22Rv1 (cell line): Measurements from ENCODE around the gene COPS3.
"Not testable (repeated sequence)": the region's sequence is repeated elsewhere in the genome, so short reads cannot be mapped to it uniquely, and the experiment has no call there.

Experiments
- ZFX ChIP-seq: fragments of 450-650 bp; IDR thresholded peaks from 2 replicates; pipeline ENCODE4 v1.6.1; 2017; ENCODE audit warnings: antibody characterized with exemption, borderline replicate concordance
- TF ChIP-seq, protein P1 (sequence below): fragments of 450-650 bp; IDR thresholded peaks from 2 replicates; pipeline ENCODE4 v1.5.1; 2017; ENCODE audit warnings: mild to moderate bottlenecking

DNA sequence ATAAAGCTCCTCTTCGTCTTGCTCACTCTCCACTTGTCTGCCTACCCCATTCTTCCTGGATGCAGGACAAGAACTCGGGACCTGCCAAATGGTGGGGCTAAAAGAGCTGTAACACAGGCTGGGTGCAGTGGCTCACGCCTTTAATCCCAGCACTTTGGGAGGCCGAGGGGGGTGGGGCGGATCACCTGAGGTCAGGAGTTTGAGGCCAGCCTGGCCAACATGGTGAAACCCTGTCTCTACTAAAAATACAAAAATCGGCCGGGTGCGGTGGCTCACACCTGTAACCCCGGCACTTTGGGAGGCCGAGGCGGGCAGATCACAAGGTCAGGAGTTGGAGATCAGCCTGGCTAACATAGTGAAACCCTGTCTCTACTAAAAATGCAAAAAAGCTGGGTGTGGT is 20.6 kb upstream of the COPS3 start:
- TF ChIP-seq, protein P1, sequence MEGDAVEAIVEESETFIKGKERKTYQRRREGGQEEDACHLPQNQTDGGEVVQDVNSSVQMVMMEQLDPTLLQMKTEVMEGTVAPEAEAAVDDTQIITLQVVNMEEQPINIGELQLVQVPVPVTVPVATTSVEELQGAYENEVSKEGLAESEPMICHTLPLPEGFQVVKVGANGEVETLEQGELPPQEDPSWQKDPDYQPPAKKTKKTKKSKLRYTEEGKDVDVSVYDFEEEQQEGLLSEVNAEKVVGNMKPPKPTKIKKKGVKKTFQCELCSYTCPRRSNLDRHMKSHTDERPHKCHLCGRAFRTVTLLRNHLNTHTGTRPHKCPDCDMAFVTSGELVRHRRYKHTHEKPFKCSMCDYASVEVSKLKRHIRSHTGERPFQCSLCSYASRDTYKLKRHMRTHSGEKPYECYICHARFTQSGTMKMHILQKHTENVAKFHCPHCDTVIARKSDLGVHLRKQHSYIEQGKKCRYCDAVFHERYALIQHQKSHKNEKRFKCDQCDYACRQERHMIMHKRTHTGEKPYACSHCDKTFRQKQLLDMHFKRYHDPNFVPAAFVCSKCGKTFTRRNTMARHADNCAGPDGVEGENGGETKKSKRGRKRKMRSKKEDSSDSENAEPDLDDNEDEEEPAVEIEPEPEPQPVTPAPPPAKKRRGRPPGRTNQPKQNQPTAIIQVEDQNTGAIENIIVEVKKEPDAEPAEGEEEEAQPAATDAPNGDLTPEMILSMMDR, result not testable (repeated sequence)
- TF ChIP-seq ZFX, result not testable (repeated sequence)
